H9 (cell line): ENCODE data around the gene MGMT. TPM values are rescaled to one million over a fixed set of nuclear protein-coding genes. Genes with fewer than 3 reads are reported as not detected.

Experiments used
- DNase-seq: peaks from one replicate; pipeline ENCODE4 v3.0.0-alpha.2; 2017
- H2AFZ ChIP-seq: one replicate; pipeline ENCODE4 v1.6.1; 2013; ENCODE audit warnings: mild to moderate bottlenecking, low read length, control low read depth, moderate library complexity
- H2AK5ac ChIP-seq: 2 replicates; pipeline ENCODE4 v1.6.1; 2013; ENCODE audit warnings: low read length, control low read depth, mixed read lengths; ENCODE audit not compliant: insufficient read length
- H2BK120ac ChIP-seq: one replicate; pipeline ENCODE4 v1.6.1; 2013; ENCODE audit warnings: low read depth, mild to moderate bottlenecking, low read length, control low read depth, inconsistent platforms; ENCODE audit not compliant: poor library complexity, severe bottlenecking
- H2BK12ac ChIP-seq: 2 replicates; pipeline ENCODE4 v1.6.1; 2013; ENCODE audit warnings: low read length, control low read depth, mixed read lengths, low read depth; ENCODE audit not compliant: insufficient read length
- H2BK15ac ChIP-seq: 2 replicates; pipeline ENCODE4 v1.6.1; 2013; ENCODE audit warnings: low read depth, low read length, control low read depth
- H2BK20ac ChIP-seq: one replicate; pipeline ENCODE4 v1.6.1; 2013; ENCODE audit warnings: low read depth, mild to moderate bottlenecking, low read length, control low read depth, inconsistent platforms; ENCODE audit not compliant: poor library complexity, severe bottlenecking
- H2BK5ac ChIP-seq: 2 replicates; pipeline ENCODE4 v1.6.1; 2013; ENCODE audit warnings: low read length, control low read depth, mixed read lengths; ENCODE audit not compliant: insufficient read length
- H3K14ac ChIP-seq: 2 replicates; pipeline ENCODE4 v1.6.1; 2013; ENCODE audit warnings: low read length, control low read depth; ENCODE audit not compliant: insufficient read depth
- H3K18ac ChIP-seq: 2 replicates; pipeline ENCODE4 v1.6.1; 2013; ENCODE audit warnings: low read depth, mild to moderate bottlenecking, mixed read lengths, low read length, control low read depth; ENCODE audit not compliant: insufficient read length
- H3K23ac ChIP-seq: 2 replicates; pipeline ENCODE4 v1.6.1; 2013; ENCODE audit warnings: low read length, control low read depth, mixed read lengths, low read depth; ENCODE audit not compliant: insufficient read length
- H3K23me2 ChIP-seq: 2 replicates; pipeline ENCODE4 v1.6.1; 2013; ENCODE audit warnings: low read depth, mild to moderate bottlenecking, mixed read lengths, low read length, control low read depth; ENCODE audit not compliant: insufficient read length, poor library complexity, severe bottlenecking
- H3K27ac ChIP-seq: 2 replicates; pipeline ENCODE4 v1.5.1; 2013; ENCODE audit warnings: low read length, control low read depth, mixed read lengths, low read depth; ENCODE audit not compliant: insufficient read length
- H3K27me3 ChIP-seq: 2 replicates; pipeline ENCODE4 v1.6.1; 2013; ENCODE audit warnings: low read length, control low read depth, inconsistent platforms; ENCODE audit not compliant: insufficient read depth
- H3K4ac ChIP-seq: 2 replicates; pipeline ENCODE4 v1.6.1; 2013; ENCODE audit warnings: low read depth, mild to moderate bottlenecking, control low read depth, inconsistent platforms, low read length, moderate library complexity
- H3K4me1 ChIP-seq: 2 replicates; pipeline ENCODE4 v1.6.1; 2013; ENCODE audit warnings: low read length, control low read depth, inconsistent platforms; ENCODE audit not compliant: insufficient read depth
- H3K4me2 ChIP-seq: 2 replicates; pipeline ENCODE4 v1.6.1; 2013; ENCODE audit warnings: low read length, control low read depth, mixed read lengths; ENCODE audit not compliant: insufficient read length, insufficient read depth
- H3K56ac ChIP-seq: 2 replicates; pipeline ENCODE4 v1.6.1; 2013; ENCODE audit warnings: low read depth, mild to moderate bottlenecking, mixed read lengths, low read length, control low read depth; ENCODE audit not compliant: insufficient read length
- H3K79me1 ChIP-seq: 2 replicates; pipeline ENCODE4 v1.6.1; 2013; ENCODE audit warnings: low read depth, mild to moderate bottlenecking, moderate library complexity, low read length, control low read depth, inconsistent platforms; ENCODE audit not compliant: insufficient read depth, poor library complexity, severe bottlenecking
- H3K79me2 ChIP-seq: 2 replicates; pipeline ENCODE4 v1.6.1; 2013; ENCODE audit warnings: low read length, control low read depth, inconsistent platforms; ENCODE audit not compliant: insufficient read depth
- H3K9ac ChIP-seq: 2 replicates; pipeline ENCODE4 v1.6.1; 2013; ENCODE audit warnings: low read length, control low read depth, mixed read lengths; ENCODE audit not compliant: insufficient read length; ENCODE audit errors: extremely low read depth
- H3K9me3 ChIP-seq: one replicate; pipeline ENCODE4 v1.6.1; 2013; ENCODE audit warnings: low read depth, low read length, inconsistent platforms; ENCODE audit not compliant: control insufficient read depth
- H3T11ph ChIP-seq: one replicate; pipeline ENCODE4 v1.6.1; 2013; ENCODE audit warnings: mild to moderate bottlenecking, low read length, control low read depth, inconsistent platforms
- H4K20me1 ChIP-seq: one replicate; pipeline ENCODE4 v1.6.1; 2013; ENCODE audit not compliant: control insufficient read depth, insufficient read length, insufficient read depth
- H4K5ac ChIP-seq: 2 replicates; pipeline ENCODE4 v1.6.1; 2013; ENCODE audit warnings: low read depth, mild to moderate bottlenecking, mixed read lengths, low read length, control low read depth; ENCODE audit not compliant: insufficient read length
- H4K8ac ChIP-seq: replicated peaks from 2 replicates; pipeline ENCODE4 v1.6.1; 2013; ENCODE audit warnings: low read length, control low read depth, mixed read lengths, low read depth; ENCODE audit not compliant: insufficient read length
- H4K91ac ChIP-seq: 2 replicates; pipeline ENCODE4 v1.6.1; 2013; ENCODE audit warnings: low read depth, mild to moderate bottlenecking, moderate library complexity, mixed read lengths, low read length, control low read depth; ENCODE audit not compliant: insufficient read length
- H3K27ac Mint-ChIP-seq, 3 experiments: 2 replicates in 2 of 3; 3 replicates in 1 of 3; pipeline ENCODE4 v1.8.0; 2020 to 2021; ENCODE audit warnings: mixed read lengths in 3 of 3, mild to moderate bottlenecking in 1 of 3, moderate library complexity in 1 of 3
- H3K27me3 Mint-ChIP-seq: 2 replicates; pipeline ENCODE4 v1.8.0; 2021; ENCODE audit warnings: low read depth, mild to moderate bottlenecking, moderate library complexity, mixed read lengths
- H3K36me3 Mint-ChIP-seq, 3 experiments: 2 replicates in 2 of 3; 3 replicates in 1 of 3; pipeline ENCODE4 v1.8.0; 2020 to 2021; ENCODE audit warnings: low read depth in 3 of 3, mixed read lengths in 3 of 3; ENCODE audit not compliant: insufficient read depth in 1 of 3
- H3K4me1 Mint-ChIP-seq, 2 experiments: 2 replicates each; pipeline ENCODE4 v1.8.0; 2020; ENCODE audit warnings: mixed read lengths in 2 of 2
- H3K4me3 Mint-ChIP-seq, 2 experiments: 2 replicates in 1 of 2; 3 replicates in 1 of 2; pipeline ENCODE4 v1.8.0; 2020 to 2021; ENCODE audit warnings: mild to moderate bottlenecking in 2 of 2, mixed read lengths in 2 of 2, moderate library complexity in 1 of 2
- H3K9me3 Mint-ChIP-seq, 2 experiments: 2 replicates in 1 of 2; 3 replicates in 1 of 2; pipeline ENCODE4 v1.8.0; 2020; ENCODE audit warnings: mild to moderate bottlenecking in 2 of 2, mixed read lengths in 2 of 2, moderate library complexity in 1 of 2
- WGBS: extraction: QIAGEN DNeasy Blood & Tissue Kit; methylation state at CpG from one replicate; pipeline ENCODE4 v1.1.7; 2013; ENCODE audit warnings: missing lambda C conversion rate, low lambda C conversion rate, mixed read lengths; ENCODE audit not compliant: insufficient read length; ENCODE audit errors: extremely low coverage; 5-methylcytosine and 5-hydroxymethylcytosine counted together
- total RNA-seq: library from RNA; stranded (reverse); gene quantifications from 2 replicates; pipeline ENCODE4 v1.2.1, GENCODE V29; 2021
- TF ChIP-seq, protein P1 (sequence below): fragments of 200-600 bp; sonication (generic); conservative IDR thresholded peaks from 3 replicates; pipeline ENCODE4 v1.8.0; 2021; ENCODE audit warnings: antibody characterized with exemption, mild to moderate bottlenecking

Gene MGMT
- total RNA-seq, 1 experiment from 2014 or later: 18.4 TPM

- H3K4me1 ChIP-seq: peaks cover 2% of the 10 kb centered on the region; the same call in 1 of the 2 replicates
- no peaks in the 10 kb centered on the region for H3K27me3 ChIP-seq
- no peak overlapping the region for H3K9ac ChIP-seq
- peaks cover 21% of the 10 kb centered on the region in 2 experiments for H3K4me1 Mint-ChIP-seq
- no peak overlapping the region for H3K4me3 Mint-ChIP-seq
- H3K27ac ChIP-seq: no peak overlapping the region
- H4K20me1 ChIP-seq: no peaks in the 10 kb centered on the region
- H3K9me3 ChIP-seq: no peaks in the 10 kb centered on the region
- H3K36me3 Mint-ChIP-seq: no peaks in the 10 kb centered on the region; a peak in 1 of 7 replicates
- no peak overlapping the region for H4K91ac ChIP-seq
- H3K27ac Mint-ChIP-seq: no peak overlapping the region
- H2BK15ac ChIP-seq: no peak overlapping the region
- no CpG with 5 or more reads among the region's 7 CpGs for WGBS
- H2BK120ac ChIP-seq: no peak overlapping the region
- H3K4ac ChIP-seq: no peak overlapping the region
- H3K79me1 ChIP-seq: no peaks in the 10 kb centered on the region
- H2BK12ac ChIP-seq: no peak overlapping the region
- no peaks in the 10 kb centered on the region for H3K9me3 Mint-ChIP-seq
- no peak overlapping the region for H3K14ac ChIP-seq
- H4K5ac ChIP-seq: no peak overlapping the region
- H2AFZ ChIP-seq: no peak overlapping the region
- no peaks in the 10 kb centered on the region for H3K27me3 Mint-ChIP-seq
- H3K23ac ChIP-seq: no peak overlapping the region
- no peak overlapping the region for H2AK5ac ChIP-seq
- H2BK20ac ChIP-seq: no peak overlapping the region
- no peaks in the 10 kb centered on the region for H3K23me2 ChIP-seq
- H3K4me2 ChIP-seq: no peak overlapping the region
- 0 out of 2 replicates have a peak, but pooled peaks cover 2% of the 10 kb centered on the region for H3K79me2 ChIP-seq
- no peak overlapping the region for H3K56ac ChIP-seq
- no peak overlapping the region for H3K18ac ChIP-seq
- TF ChIP-seq, protein P1, sequence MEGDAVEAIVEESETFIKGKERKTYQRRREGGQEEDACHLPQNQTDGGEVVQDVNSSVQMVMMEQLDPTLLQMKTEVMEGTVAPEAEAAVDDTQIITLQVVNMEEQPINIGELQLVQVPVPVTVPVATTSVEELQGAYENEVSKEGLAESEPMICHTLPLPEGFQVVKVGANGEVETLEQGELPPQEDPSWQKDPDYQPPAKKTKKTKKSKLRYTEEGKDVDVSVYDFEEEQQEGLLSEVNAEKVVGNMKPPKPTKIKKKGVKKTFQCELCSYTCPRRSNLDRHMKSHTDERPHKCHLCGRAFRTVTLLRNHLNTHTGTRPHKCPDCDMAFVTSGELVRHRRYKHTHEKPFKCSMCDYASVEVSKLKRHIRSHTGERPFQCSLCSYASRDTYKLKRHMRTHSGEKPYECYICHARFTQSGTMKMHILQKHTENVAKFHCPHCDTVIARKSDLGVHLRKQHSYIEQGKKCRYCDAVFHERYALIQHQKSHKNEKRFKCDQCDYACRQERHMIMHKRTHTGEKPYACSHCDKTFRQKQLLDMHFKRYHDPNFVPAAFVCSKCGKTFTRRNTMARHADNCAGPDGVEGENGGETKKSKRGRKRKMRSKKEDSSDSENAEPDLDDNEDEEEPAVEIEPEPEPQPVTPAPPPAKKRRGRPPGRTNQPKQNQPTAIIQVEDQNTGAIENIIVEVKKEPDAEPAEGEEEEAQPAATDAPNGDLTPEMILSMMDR: no peak
- no peak overlapping the region for H3T11ph ChIP-seq
- H4K8ac ChIP-seq: no peak overlapping the region
- no peak for DNase-seq
- H2BK5ac ChIP-seq: no peak overlapping the region
These were observed 154.0 kb downstream of the MGMT start for GRCh38 chr10:129621062-129621461.
